HepG2 (cell line): ENCODE data around the gene AMZ2. TPM values are rescaled to one million over a fixed set of nuclear protein-coding genes. Genes with fewer than 3 reads are reported as not detected.

Experiments
- CCAR2 ChIP-seq: fragments of 200-400 bp; formaldehyde crosslinking; optimal IDR thresholded peaks from 2 replicates; pipeline ENCODE3; 2018; ENCODE audit warnings: low read depth, mild to moderate bottlenecking, low read length, moderate library complexity
- CREM ChIP-seq, 2 experiments: sonication (generic) in 1 of 2; formaldehyde crosslinking in 1 of 2; IDR thresholded peaks; 2 replicates each; pipeline versions ENCODE4 v1.4.0 to v1.6.1; 2016 to 2020; ENCODE audit warnings: antibody characterized with exemption in 1 of 2, mild to moderate bottlenecking in 1 of 2, missing genetic modification reagents in 1 of 2
- DR1 ChIP-seq: sonication (generic); formaldehyde crosslinking; IDR thresholded peaks from 2 replicates; pipeline ENCODE4 v1.8.0; 2021; ENCODE audit warnings: mild to moderate bottlenecking, missing genetic modification reagents, inconsistent platforms
- GATAD1 ChIP-seq: IDR thresholded peaks from 2 replicates; pipeline ENCODE4 v1.6.1; 2016; ENCODE audit warnings: missing genetic modification reagents, missing compliant biosample characterization
- GZF1 ChIP-seq: sonication (generic); formaldehyde crosslinking; IDR thresholded peaks from 2 replicates; pipeline ENCODE4 v1.5.1; 2020; ENCODE audit warnings: mild to moderate bottlenecking, missing genetic modification reagents
- HOXD1 ChIP-seq: sonication (generic); formaldehyde crosslinking; IDR thresholded peaks from 2 replicates; pipeline ENCODE4 v1.5.0; 2020; ENCODE audit warnings: missing genetic modification reagents
- JDP2 ChIP-seq: sonication (generic); formaldehyde crosslinking; IDR thresholded peaks from 2 replicates; pipeline ENCODE4 v1.8.1; 2022; ENCODE audit warnings: missing genetic modification reagents, borderline replicate concordance
- THYN1 ChIP-seq: sonication (generic); formaldehyde crosslinking; IDR thresholded peaks from 2 replicates; pipeline ENCODE4 v1.8.1; 2023; ENCODE audit warnings: low read depth, mild to moderate bottlenecking, moderate library complexity, missing genetic modification reagents, borderline replicate concordance
- ZNF143 ChIP-seq: sonication (generic); formaldehyde crosslinking; IDR thresholded peaks from 2 replicates; pipeline ENCODE4 v1.4.0; 2020; ENCODE audit warnings: missing genetic modification reagents
- ZNF207 ChIP-seq: fragments of 450-650 bp; IDR thresholded peaks from 2 replicates; pipeline ENCODE4 v1.6.1; 2016; ENCODE audit warnings: antibody characterized with exemption, borderline replicate concordance
- ZNF446 ChIP-seq: sonication (generic); formaldehyde crosslinking; IDR thresholded peaks from 2 replicates; pipeline ENCODE4 v1.5.0; 2020; ENCODE audit warnings: mild to moderate bottlenecking, missing genetic modification reagents
- ZNF7 ChIP-seq: IDR thresholded peaks from 2 replicates; pipeline ENCODE4 v1.6.1; 2016; ENCODE audit warnings: missing biosample characterization, missing genetic modification reagents
- ZSCAN30 ChIP-seq: sonication (generic); formaldehyde crosslinking; IDR thresholded peaks from 2 replicates; pipeline ENCODE4 v1.5.0; 2020; ENCODE audit warnings: mild to moderate bottlenecking, missing genetic modification reagents
- polyA plus RNA-seq, 8 experiments: library from polyadenylated mRNA; depleted of rRNA in 3 of 8; stranded (reverse) in 7 of 8; unstranded in 1 of 8; fragments of >200 nt; fragmentation: Illumina TruSeq in 4 of 8; extraction: Trizol in 4 of 8; gene quantifications; 2 replicates each; pipeline versions ENCODE4 v1.2.1 to v1.2.3, GENCODE V29; 2011 to 2016; ENCODE audit warnings: low read depth in 4 of 8, missing spikeins in 1 of 8, mixed read lengths in 1 of 8; ENCODE audit not compliant: insufficient read depth in 1 of 8
- total RNA-seq, 5 experiments: library from RNA; depleted of rRNA; stranded (reverse); fragments of >200 nt; fragmentation: Illumina TruSeq; extraction: Trizol; gene quantifications; 2 replicates each; pipeline ENCODE4 v1.2.3, GENCODE V29; 2016; ENCODE audit warnings: low read depth in 1 of 5
- TF ChIP-seq, protein P1 (sequence below): sonication (generic); formaldehyde crosslinking; IDR thresholded peaks from 2 replicates; pipeline ENCODE4 v1.4.0; 2020; ENCODE audit warnings: missing genetic modification reagents, borderline replicate concordance
- TF ChIP-seq, protein P2 (sequence below): IDR thresholded peaks from 2 replicates; pipeline ENCODE4 v1.6.1; 2016; ENCODE audit warnings: missing compliant biosample characterization, missing genetic modification reagents, borderline replicate concordance
- TF ChIP-seq, protein P3 (sequence below): sonication (generic); formaldehyde crosslinking; IDR thresholded peaks from 2 replicates; pipeline ENCODE4 v1.5.1; 2020; ENCODE audit warnings: mild to moderate bottlenecking, missing genetic modification reagents, borderline replicate concordance
- TF ChIP-seq, protein P4 (sequence below): sonication (generic); formaldehyde crosslinking; IDR thresholded peaks from 2 replicates; pipeline ENCODE4 v1.4.0; 2020; ENCODE audit warnings: missing genetic modification reagents; ENCODE audit errors: not compliant biosample characterization
- TF ChIP-seq, protein P5 (sequence below): sonication (generic); formaldehyde crosslinking; IDR thresholded peaks from 2 replicates; pipeline ENCODE4 v1.8.0; 2022; ENCODE audit warnings: missing genetic modification reagents, low read depth, mild to moderate bottlenecking, borderline replicate concordance

AMZ2 gene
- total and polyA plus RNA-seq, 2 of the 13 experiments (the other 11 are each of a cell fraction or from before 2014, with no cell fraction given), result 86.9 to 90.2 TPM

DNA sequence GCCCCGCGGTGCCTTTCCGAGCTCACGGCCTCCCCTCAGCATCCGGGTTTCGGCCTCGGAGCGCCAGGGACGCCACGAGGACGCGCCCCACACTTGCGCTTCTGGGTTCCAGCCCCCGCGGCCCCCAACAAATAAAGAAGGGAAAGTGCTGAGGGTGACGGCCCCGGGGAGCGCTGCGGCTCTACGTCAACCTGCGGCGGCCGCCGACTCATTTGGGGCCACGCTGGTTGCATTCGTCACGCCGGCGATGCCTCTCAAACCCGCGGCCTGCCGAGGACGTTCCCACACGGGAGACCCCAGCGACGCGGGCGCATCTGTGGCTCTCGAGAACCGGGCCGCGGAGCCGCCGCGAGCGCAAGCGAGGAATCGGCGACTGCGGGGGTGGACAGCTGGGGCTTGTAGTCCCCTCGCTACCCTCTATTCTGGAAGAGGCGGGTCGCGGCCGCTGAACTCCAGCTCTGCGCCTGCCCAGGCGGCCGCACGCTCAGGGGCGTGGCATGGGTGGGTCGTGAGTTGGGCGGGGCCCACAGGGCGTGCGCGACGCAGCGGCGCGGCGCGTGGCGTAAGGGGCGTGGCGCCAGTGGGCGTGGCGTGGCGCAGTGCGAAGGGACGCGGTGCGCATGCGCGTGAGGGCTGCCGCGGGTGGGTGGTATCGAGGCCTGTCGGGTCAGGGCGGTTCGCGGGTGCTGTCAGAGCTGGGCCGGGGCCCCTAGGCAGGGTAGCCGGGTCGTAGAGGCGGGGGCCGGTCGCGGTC is at the start of gene AMZ2 (continued):
- TF ChIP-seq, protein P1, sequence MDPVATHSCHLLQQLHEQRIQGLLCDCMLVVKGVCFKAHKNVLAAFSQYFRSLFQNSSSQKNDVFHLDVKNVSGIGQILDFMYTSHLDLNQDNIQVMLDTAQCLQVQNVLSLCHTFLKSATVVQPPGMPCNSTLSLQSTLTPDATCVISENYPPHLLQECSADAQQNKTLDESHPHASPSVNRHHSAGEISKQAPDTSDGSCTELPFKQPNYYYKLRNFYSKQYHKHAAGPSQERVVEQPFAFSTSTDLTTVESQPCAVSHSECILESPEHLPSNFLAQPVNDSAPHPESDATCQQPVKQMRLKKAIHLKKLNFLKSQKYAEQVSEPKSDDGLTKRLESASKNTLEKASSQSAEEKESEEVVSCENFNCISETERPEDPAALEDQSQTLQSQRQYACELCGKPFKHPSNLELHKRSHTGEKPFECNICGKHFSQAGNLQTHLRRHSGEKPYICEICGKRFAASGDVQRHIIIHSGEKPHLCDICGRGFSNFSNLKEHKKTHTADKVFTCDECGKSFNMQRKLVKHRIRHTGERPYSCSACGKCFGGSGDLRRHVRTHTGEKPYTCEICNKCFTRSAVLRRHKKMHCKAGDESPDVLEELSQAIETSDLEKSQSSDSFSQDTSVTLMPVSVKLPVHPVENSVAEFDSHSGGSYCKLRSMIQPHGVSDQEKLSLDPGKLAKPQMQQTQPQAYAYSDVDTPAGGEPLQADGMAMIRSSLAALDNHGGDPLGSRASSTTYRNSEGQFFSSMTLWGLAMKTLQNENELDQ (CRISPR knock-in tag), result peak; percentile 95; the same call in 1 of the 2 replicates
- peak; percentile 55; the same call in 1 of the 2 replicates for TF ChIP-seq GZF1 (CRISPR knock-in tag)
- TF ChIP-seq HOXD1 (CRISPR knock-in tag), result no peak
- TF ChIP-seq, protein P2, sequence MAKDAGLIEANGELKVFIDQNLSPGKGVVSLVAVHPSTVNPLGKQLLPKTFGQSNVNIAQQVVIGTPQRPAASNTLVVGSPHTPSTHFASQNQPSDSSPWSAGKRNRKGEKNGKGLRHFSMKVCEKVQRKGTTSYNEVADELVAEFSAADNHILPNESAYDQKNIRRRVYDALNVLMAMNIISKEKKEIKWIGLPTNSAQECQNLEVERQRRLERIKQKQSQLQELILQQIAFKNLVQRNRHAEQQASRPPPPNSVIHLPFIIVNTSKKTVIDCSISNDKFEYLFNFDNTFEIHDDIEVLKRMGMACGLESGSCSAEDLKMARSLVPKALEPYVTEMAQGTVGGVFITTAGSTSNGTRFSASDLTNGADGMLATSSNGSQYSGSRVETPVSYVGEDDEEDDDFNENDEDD (CRISPR knock-in tag), result peak; percentile 73
- peak; percentile 77 for TF ChIP-seq GATAD1 (CRISPR knock-in tag)
- peak; percentile 83 for TF ChIP-seq ZNF143 (CRISPR knock-in tag)
- peak; percentile 83; the same call in 1 of the 2 replicates for TF ChIP-seq DR1 (CRISPR knock-in tag)
- TF ChIP-seq, protein P3, sequence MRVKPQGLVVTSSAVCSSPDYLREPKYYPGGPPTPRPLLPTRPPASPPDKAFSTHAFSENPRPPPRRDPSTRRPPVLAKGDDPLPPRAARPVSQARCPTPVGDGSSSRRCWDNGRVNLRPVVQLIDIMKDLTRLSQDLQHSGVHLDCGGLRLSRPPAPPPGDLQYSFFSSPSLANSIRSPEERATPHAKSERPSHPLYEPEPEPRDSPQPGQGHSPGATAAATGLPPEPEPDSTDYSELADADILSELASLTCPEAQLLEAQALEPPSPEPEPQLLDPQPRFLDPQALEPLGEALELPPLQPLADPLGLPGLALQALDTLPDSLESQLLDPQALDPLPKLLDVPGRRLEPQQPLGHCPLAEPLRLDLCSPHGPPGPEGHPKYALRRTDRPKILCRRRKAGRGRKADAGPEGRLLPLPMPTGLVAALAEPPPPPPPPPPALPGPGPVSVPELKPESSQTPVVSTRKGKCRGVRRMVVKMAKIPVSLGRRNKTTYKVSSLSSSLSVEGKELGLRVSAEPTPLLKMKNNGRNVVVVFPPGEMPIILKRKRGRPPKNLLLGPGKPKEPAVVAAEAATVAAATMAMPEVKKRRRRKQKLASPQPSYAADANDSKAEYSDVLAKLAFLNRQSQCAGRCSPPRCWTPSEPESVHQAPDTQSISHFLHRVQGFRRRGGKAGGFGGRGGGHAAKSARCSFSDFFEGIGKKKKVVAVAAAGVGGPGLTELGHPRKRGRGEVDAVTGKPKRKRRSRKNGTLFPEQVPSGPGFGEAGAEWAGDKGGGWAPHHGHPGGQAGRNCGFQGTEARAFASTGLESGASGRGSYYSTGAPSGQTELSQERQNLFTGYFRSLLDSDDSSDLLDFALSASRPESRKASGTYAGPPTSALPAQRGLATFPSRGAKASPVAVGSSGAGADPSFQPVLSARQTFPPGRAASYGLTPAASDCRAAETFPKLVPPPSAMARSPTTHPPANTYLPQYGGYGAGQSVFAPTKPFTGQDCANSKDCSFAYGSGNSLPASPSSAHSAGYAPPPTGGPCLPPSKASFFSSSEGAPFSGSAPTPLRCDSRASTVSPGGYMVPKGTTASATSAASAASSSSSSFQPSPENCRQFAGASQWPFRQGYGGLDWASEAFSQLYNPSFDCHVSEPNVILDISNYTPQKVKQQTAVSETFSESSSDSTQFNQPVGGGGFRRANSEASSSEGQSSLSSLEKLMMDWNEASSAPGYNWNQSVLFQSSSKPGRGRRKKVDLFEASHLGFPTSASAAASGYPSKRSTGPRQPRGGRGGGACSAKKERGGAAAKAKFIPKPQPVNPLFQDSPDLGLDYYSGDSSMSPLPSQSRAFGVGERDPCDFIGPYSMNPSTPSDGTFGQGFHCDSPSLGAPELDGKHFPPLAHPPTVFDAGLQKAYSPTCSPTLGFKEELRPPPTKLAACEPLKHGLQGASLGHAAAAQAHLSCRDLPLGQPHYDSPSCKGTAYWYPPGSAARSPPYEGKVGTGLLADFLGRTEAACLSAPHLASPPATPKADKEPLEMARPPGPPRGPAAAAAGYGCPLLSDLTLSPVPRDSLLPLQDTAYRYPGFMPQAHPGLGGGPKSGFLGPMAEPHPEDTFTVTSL (CRISPR knock-in tag), result no peak
- TF ChIP-seq, protein P4, sequence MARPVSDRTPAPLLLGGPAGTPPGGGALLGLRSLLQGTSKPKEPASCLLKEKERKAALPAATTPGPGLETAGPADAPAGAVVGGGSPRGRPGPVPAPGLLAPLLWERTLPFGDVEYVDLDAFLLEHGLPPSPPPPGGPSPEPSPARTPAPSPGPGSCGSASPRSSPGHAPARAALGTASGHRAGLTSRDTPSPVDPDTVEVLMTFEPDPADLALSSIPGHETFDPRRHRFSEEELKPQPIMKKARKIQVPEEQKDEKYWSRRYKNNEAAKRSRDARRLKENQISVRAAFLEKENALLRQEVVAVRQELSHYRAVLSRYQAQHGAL, result no peak
- TF ChIP-seq JDP2 (CRISPR knock-in tag), result no peak; the same call in 1 of the 2 replicates
- TF ChIP-seq, protein P5, sequence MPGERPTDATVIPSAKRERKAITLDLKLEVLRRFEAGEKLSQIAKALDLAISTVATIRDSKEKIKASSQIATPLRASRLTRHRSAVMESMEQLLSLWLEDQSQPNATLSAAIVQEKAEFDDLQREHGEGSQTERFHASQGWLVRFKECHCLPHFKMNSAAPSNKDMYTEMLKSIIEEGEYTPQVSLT, result no peak; the same call in 1 of the 2 replicates
- TF ChIP-seq CREM (IDR thresholded peaks at IDR 0.05), result 0 out of 2 replicates have a peak, but pooled peaks have one; percentile 27
- TF ChIP-seq CREM (CRISPR knock-in tag; IDR thresholded peaks at IDR 0.05), result no peak; the same call in 1 of the 2 replicates
- TF ChIP-seq ZNF446 (CRISPR knock-in tag), result no peak; the same call in 1 of the 2 replicates
- TF ChIP-seq ZSCAN30 (CRISPR knock-in tag), result no peak
- peak; percentile 34; the same call in 1 of the 2 replicates for TF ChIP-seq ZNF7 (CRISPR knock-in tag)
- TF ChIP-seq THYN1 (CRISPR knock-in tag), result no peak
- no peak for TF ChIP-seq CCAR2
- no peak for TF ChIP-seq ZNF207
